NCI-H1436 (cell line): ENCODE data around the gene FAM217A.

Experiments
- DNase-seq: peaks from one replicate; lab custom pipeline; 2025; lab: John Stamatoyannopoulos, UW

FAM217A gene

GRCh38 chr6:4085332-4085700, 6.4 kb upstream of the FAM217A start:
- no peak for DNase-seq

DNA sequence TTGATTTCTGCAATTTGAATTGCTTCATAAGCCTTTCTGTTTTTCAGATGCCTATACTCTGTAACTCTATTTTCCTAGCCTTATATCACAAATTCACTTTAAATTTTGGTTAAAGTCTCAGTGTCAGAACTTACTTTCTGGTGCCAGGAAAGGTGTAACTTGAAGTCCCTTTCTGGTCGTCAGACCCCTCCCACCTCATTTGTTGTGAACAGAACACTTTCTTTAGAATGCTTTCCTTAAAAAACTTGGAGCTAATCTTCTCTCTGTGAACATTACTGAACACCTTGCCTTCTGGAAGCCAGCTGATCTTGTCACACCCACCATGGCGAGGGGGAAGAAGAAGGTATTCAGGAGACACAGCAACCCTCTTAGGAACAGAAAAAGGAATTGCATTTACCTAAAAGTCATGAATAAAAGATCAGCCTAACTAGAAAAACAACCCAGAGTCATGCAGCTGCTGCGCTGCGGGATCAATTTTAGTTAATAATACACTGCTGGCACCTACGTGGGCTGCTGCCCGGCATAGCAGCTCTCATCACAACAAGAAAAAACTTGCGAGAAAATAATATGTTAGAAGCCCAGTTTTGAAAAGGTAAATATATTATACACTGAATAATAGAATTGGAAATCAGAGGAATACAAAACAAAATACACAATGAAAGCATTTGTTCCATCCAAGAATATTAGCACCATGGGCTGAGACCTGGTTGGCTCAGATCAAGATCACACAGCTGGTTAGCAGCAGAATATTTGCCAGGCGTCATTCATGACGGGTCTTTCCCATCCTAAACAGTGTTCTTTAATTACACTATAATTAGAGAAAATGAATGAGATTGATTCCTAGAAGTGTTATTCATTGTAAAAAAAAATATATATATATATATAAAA, 5.8 kb upstream of the FAM217A start:
- DNase-seq: no peak

DNA sequence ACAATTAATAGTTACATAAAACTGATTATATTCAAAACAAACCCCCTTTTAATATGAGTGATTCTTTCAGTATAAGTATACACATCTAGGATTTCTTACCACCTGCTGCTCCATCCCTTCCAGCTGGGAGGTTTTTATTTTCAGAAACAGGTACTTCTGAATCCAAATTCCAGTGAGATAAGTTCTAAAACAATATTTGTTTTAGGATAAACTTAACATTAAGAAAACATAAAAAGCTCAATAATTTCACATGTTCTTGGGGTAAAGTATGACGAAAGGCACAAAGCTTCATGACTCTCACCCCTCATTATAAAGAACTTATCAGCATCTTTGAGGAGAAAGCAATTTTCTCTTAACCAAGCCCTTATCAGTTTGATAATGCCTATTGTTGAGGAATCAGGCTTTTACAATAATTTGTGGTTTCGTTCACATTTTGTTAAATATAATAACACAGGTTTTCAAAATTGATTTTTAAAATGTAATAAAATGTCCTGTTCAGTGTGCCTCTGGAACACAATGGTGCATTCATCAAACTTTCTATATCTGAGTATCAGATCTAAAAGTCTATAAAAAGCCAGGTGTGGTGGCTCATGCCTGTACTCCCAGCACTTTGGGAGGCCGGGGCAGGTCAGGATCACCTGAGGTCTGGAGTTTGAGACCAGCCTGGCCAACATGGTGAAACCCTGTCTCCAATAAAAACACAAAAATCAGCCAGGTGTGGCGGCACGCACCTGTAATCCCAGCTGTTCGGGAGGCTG, 4.3 kb downstream of the FAM217A start:
- no peak for DNase-seq

DNA sequence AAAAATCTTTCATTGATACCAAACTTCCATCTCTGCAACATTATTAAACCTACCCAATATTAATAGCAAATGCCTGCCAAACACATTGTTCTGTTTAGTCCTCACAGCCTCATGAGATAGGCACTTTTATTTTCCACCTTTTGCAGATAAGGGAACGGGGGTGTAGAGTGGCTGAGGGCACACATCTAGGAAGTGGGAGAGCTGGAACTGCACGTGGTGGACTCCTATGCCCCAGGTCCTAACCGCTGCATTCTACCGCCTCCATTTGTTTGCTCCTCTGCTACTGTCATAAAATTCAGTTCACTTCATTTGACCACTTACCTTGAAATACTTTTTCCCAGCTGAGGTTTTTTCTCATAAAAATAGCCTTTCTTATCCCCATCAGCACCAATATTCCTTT, 7.6 kb downstream of the FAM217A start:
- DNase-seq: no peak

DNA sequence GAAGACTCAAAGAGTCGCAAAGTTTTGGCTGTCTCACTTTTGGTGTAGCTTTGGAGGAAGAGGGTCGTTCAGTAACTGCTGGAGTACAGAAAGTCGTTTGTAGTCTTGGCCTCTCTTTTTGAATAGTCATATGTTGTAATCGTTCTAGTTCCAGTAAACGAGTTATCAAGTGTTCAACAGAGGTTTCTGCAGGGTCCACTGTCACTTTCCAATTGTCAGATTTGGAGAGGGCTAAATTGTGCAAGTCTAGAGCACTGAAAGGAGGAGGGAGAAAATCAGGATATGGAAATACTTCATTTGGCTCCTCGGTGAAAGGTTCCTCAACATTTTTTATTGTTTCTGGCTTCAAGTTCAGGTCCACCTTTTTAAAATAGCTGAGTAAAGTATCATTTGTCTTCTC, 9.7 kb downstream of the FAM217A start:
- DNase-seq: no peak

- DNase-seq: no peak
Measured at GRCh38 chr6:4067673-4068072, 11.3 kb downstream of the FAM217A start.

GRCh38 chr6:4066029-4066755, 12.7 kb downstream of the FAM217A start:
- DNase-seq: no peak

DNA sequence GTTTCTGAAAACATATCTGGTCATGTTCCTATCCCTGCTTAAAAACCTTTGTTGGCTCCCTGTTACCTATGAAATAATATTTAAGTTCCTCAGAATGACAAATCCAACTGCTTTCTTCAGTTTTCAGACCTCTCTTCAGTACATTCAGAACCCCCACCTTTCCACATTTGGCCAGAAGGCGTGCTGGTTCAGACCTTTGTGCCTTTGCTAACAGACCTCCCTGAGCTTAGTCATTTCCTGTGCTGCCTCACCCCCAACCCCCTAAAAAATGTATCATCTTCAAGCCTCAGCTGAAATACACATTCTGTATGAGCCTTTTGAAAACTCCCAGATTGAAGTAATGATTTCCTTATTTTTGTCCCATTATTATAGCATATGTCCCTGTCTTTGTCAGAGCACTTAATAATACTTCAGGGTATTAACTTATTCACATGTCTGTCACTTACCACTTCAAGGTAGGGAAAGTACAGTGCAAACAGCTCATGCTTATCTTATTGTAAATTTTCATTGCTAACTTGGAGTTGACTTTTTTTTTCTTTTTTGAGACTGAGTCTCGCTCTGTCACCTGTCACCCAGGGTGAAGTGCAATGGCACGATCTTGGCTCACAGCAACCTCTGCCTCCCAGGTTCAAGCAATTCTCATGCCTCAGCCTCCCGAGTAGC, 19.7 kb downstream of the FAM217A start:
- DNase-seq: no peak

DNA sequence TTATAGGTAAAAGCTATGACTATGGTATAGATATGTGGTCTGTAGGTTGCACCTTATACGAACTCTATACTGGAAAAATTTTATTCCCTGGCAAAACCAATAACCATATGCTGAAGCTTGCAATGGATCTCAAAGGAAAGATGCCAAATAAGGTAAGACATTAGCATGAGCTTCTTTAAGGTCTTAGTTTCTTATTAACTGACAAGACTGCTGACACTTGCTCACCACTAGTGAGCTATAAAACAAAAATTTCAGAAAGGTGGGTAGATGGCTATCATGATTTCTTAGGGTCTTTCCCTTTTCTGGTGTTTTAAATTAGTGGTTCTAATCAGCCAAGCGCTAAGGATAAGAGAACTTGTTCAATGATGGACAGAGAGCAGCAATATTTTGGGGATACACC, 21.9 kb downstream of the FAM217A start:
- DNase-seq: no peak

- no peak for DNase-seq
Measured at GRCh38 chr6:4055420-4056041, 23.4 kb downstream of the FAM217A start.

DNA sequence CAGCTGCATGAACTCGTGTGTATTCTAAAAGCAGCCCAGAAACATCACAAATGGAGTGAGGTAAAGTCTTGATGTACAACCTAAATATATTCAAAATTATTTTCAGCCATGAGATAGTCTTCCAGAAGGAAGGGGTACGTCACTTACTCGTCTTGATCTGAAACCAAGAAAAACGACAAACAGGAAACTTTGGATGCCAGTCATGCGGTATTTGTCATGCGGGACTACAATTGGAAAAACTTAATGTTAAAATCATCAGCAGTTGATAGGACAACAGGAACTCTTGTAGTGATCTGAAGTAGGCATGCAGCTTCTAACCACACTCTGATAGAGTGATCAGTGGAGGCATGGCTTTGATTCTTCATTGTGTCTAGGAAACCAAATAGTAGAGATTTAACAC, 29.7 kb downstream of the FAM217A start:
- DNase-seq: no peak

GRCh38 chr6:4041480-4041879, 37.5 kb downstream of the FAM217A start:
- DNase-seq: no peak

- no peak for DNase-seq
Measured at GRCh38 chr6:4039348-4039747, 39.6 kb downstream of the FAM217A start.

DNA sequence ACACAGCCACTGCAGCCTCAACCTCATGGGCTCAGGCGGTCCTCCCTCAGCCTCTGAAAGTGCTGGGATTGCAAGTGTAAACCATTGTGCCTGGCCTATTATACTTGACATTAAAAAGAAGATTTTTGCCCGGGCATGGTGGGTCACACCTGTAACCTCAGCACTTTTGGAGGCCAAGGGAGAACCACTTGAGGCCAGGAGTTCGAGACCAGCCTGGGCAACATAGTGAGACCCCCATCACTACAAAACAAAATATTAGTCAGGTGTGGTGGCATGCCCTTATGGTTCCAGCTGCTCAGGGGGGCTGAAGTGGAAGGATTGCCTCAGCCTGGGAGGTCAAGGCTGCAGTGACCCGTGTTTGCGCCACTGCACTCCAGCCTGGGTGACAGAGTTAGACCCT, 42.4 kb downstream of the FAM217A start:
- DNase-seq: no peak

DNA sequence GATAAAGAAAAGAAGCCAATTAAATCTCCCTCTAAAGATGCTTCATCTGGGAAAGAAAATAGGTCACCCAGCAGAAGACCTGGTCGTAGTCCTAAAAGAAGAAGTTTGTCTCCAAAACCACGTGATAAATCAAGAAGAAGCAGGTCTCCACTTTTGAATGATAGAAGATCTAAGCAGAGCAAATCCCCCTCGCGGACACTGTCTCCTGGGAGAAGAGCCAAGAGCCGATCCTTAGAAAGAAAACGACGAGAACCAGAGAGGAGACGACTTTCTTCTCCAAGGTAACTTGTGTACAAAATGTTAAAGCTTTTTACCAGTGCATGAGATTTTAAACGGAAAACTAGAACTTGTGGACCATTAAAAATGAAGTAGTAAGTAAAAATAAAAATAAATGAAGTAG, 46.5 kb downstream of the FAM217A start:
- no peak for DNase-seq

DNA sequence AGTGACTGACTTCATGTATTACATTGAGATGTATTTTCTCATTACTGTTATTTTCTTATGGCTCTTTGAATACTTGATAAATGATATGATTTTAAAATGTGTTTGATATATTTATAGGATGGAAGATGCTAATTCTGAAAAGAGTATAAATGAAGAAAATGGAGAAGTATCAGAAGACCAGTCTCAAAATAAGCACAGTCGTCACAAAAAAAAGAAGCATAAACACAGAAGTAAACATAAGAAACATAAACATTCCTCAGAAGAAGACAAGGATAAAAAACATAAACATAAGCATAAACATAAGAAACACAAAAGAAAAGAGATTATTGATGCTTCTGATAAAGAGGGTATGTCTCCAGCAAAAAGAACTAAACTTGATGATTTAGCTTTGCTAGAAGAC, 47.5 kb downstream of the FAM217A start:
- DNase-seq: no peak

DNA sequence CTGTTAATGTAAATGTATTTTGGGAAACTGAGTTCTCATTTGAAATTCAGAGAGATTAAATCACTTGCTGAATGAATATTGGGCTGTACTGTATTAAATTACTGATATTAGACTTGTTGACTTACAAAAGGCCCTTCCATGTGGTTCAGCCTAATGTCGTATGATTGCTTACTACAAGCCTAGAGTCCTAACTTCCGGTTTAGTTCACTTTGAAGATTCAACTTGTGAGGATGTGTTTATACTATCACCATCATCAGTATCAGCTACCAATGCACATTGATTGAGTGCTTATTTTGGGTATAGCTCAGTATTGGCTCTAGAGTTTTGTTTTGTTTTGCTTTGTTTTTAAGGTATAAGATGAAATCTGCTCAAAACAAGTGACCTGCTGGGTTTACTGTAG, 48.3 kb downstream of the FAM217A start:
- DNase-seq: no peak

DNA sequence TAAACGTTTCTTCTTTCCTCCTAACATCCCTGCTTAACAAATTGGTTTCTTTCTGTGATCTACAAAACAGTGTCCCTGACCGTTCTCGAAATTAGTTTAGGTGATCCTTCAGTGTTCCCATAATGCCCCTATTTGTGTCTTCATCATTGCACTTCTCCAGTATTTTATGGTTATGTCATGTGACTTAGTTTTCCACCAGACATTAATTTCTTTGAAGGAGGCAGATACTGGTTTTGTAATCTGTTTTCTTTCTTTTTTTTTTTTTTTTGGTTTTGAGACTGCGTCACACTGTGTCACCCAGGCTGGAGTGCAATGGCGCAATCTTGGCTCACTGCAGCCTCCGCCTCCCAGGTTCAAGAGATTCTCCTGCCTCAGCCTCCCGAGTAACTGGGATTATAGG, 49.2 kb downstream of the FAM217A start:
- no peak for DNase-seq

DNA sequence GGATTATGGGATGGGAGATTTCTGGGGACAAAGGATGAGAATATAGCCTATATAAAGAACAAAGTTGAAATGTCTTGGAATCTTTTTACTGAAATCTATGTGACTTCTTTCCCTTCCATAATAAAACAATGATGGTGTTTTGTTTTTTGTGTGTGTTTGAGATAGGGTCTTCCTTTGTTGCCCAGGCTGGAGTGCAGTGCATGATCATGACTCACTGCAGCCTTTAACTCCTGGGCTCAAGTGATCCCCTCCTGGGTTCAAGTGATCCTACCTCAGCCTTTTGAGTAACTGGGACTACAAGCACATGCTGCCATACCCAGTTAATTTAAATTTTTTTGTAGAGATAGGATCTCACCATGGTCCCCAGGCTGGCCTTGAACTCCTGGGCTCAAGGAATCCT, 50.9 kb downstream of the FAM217A start:
- DNase-seq: no peak

DNA sequence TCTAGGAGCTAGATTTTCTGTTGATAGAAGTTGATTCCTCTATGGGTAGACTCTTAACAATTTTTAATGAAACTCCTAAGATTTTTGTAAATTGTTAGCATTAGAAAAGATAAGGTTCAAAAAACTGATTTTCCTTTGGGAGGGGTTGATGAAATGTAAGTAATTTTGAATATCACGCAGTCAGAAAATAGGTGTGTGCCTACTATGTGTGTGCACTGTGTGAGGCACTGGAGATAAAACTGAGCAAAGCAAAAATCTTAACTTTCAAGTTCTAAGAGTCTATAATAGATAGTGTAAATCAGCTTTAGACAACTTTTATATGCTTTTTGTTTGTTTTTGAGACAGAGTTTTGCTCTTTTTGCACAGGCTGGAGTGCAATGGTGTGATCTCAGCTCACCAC, 53.3 kb downstream of the FAM217A start:
- no peak for DNase-seq

GRCh38 chr6:4023240-4023639, 55.7 kb downstream of the FAM217A start:
- DNase-seq: no peak
